ENCODE measurements around the gene CATSPERZ. TPM values are rescaled to one million over a fixed set of nuclear protein-coding genes. Genes with fewer than 3 reads are reported as not detected.

The CATSPERZ gene
- total and polyA plus RNA-seq, 9 of the 15 experiments (the other 6 are each of a cell fraction or from before 2014, with no cell fraction given): 0.86 to 8.5 (median 3.5) TPM

- Histone ChIP-seq H3K79me2 (ENCODE audit: control insufficient read depth, insufficient read depth, low read length) (peaks cover 12% of the 10 kb centered on the region; the same call in 2 of the 3 replicates), H3K27ac (ENCODE audit: extremely low read depth, low read depth, low read length) (0 out of 3 replicates have a peak overlapping the region, but pooled peaks have one; percentile 21), H3K4me3 (no peak overlapping the region), H3K4me2 (ENCODE audit: insufficient read depth, low read length) (no peak overlapping the region), H4K20me1 (replicated peaks; ENCODE audit: control insufficient read depth, insufficient read depth, low read length) (no peaks in the 10 kb centered on the region), H3K9me3 (replicated peaks; ENCODE audit: control insufficient read depth, insufficient read depth, low read depth, low read length) (no peaks in the 10 kb centered on the region), H3K27me3 (ENCODE audit: control insufficient read depth in 2 of 2, insufficient read depth in 2 of 2, low read length in 2 of 2) (no peaks in the 10 kb centered on the region), H3K36me3 (ENCODE audit: control insufficient read depth, insufficient read depth, low read length) (peaks cover 11% of the 10 kb centered on the region; the same call in 1 of the 3 replicates), H3K9ac (ENCODE audit: insufficient read depth in 1 of 2, low read depth in 2 of 2, low read length in 2 of 2) (peak overlapping the region in 1 of 2 experiments; percentile 63; a peak in 1 of 4 replicates), H3K9me1 (ENCODE audit: control insufficient read depth, insufficient read depth, low read length) (no peaks in the 10 kb centered on the region), H2AFZ (ENCODE audit: low read depth, low read length) (no peak overlapping the region), H3K4me1 (replicated peaks in 1 of 2; ENCODE audit: control insufficient read depth in 2 of 2, insufficient read depth in 2 of 2, low read length in 2 of 2) (peaks cover 7 to 42% of the 10 kb centered on the region in 2 experiments; a peak in 4 of 5 replicates)
- FAIRE-seq: no peak
- TF ChIP-seq LEF1 (IDR thresholded peaks at IDR 0.05) (no peak), MYBL2 (IDR thresholded peaks at IDR 0.05; ENCODE audit: low read depth) (no peak), MYBL2 (CRISPR knock-in tag; IDR thresholded peaks at IDR 0.05; ENCODE audit: borderline replicate concordance) (no peak), ZNF551 (CRISPR knock-in tag; IDR thresholded peaks at IDR 0.05) (no peak), TRIM24 (IDR thresholded peaks at IDR 0.05) (no peak), RBM25 (IDR thresholded peaks at IDR 0.05; ENCODE audit: low read depth, low read length, severe bottlenecking) (peak; percentile 41), MEF2A (IDR thresholded peaks at IDR 0.05; ENCODE audit: control insufficient read depth, low read depth, low read length) (peak; percentile 68; the same call in 1 of the 2 replicates), ZNF121 (CRISPR knock-in tag; conservative IDR thresholded peaks at IDR 0.05) (peak; percentile 94)
- BruUV-seq (replicated peaks): no TSS peak
- ChIA-PET POLR2A (interaction anchor here (0.7 to 5.1 kb wide), 4 partner anchors 9 to 40 kb away, joined by 3 to 54 read pairs (median 3); no protein-coding TSS in a partner anchor), CTCF (ENCODE audit: low intra/inter-chr PET ratio) (no interaction called here)
- ATAC-seq: no peak
- intact Hi-C loops (cut with micrococcal nuclease): no loop called here
- WGBS (ENCODE audit: insufficient coverage, low coverage, missing lambda C conversion rate): 100% methylated on average over 1 of the region's 3 CpGs
- no peak for DNase-seq (ENCODE audit: extremely low read depth in 1 of 4, low spot score in 3 of 4)
- in situ Hi-C loops (cut with MboI): no loop called here
Measured at GRCh38 chr11:64283092-64283491, 17.1 kb upstream of the CATSPERZ start.
